ENCODE results near the gene EIF4EBP2.
A peak's percentile ranks its signal among the peaks of the same experiment; 100 is the strongest.

The EIF4EBP2 gene, protein sequence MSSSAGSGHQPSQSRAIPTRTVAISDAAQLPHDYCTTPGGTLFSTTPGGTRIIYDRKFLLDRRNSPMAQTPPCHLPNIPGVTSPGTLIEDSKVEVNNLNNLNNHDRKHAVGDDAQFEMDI

DNA sequence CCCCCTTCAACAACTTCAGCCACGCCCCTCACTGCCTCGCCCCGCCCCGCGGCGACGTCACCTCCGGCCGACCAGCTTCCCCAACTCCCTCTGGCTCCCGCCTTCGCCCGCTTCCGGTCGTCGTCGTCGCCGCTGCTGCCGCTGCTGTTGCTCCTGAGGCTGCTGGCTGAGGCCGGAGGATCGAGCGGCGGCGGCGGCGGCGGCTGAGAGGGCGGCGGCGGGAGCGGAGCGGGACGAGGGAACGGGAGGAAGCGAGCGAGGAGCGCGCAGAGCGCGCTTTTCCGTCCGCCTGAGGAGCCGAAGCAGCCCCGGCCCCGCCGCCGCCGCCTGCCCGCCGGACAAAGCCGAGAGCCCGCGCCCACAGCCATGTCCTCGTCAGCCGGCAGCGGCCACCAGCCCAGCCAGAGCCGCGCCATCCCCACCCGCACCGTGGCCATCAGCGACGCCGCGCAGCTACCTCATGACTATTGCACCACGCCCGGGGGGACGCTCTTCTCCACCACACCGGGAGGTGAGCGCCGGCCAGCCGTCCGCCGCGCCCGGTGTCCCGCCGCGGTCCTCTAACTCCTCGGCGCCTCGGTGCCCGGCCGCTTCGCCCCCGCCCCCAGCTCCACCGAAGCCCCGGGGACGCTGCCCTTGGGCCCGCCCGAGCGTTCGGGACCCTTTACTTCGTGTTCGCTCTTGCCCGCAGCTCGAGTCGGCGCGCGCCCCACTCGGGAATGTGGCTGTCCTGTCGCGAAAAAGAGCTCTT, at the start of gene EIF4EBP2:
Gene EIF4EBP2, plus strand, starts transcription at position 110 of the 751 bp plus-strand sequence. Its CDS starts 257 bp downstream, at position 367.
- DNase-seq, result peak; percentile 81

DNA sequence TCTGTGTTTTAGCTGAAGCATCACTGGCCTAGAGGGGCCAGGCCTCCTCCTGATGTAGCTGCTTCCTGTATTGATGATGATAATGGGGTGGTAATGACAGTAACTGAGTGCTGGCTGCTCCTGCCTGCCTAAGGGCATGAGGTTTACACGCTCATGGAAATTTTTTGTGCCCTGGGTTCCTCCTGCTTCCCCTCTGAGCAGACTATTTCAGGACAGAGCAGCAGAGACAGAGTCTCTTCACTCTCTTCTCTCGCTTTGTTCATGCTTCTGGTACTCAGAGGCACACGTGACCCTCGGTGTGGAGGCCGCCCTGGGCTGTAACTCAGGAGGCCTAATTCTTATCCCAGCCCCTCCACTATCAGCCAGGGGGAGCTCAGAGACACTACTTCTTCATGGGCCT, 49.4 kb upstream of the EIF4EBP2 start:
- DNase-seq, result no peak

DNA sequence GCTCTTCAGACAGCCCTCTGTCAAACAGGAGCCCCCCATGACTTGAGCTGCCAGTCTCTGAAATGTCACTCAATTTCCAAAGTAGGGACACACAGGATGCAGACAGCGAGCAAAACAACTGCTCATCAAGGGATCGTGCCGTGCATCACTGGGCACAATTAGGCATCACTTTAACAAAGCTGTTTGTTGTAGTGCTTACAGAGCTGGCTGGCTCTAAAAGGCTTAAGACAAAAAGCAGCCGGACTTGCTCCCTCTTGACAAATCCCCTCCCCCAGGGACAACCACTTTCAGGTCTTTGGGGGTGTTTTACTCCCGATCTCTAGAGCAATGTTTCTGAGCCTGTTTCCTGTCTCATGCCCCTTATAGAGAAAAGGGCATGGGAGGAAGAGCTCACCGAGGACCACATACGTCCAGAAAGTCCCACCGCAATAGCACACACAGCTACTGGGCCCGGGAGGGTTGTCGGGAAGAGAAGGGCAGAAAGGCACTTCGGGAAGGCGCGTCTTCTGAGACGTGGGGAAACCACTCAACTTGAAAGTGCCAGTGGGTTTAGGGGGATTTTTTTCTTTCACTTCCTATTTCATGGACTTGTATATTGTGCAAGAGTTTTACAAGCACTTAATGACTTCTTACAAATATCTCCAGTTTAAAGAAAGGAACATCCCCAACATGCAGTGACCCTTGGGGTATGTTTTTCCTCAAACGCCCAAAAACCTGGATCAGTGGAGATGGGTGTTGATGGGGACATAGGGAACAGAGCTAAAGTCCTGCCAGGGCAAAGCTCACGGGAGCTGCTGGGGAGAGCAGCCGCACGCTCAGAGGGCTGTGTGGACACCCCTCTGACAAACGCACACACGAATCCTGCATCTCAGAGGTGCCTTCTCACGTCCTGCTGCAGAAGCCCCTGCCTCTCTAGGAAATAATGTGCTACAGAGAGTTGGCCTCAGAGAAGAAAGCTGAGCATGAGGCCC, 48.6 kb upstream of the EIF4EBP2 start:
- DNase-seq, result no peak

DNA sequence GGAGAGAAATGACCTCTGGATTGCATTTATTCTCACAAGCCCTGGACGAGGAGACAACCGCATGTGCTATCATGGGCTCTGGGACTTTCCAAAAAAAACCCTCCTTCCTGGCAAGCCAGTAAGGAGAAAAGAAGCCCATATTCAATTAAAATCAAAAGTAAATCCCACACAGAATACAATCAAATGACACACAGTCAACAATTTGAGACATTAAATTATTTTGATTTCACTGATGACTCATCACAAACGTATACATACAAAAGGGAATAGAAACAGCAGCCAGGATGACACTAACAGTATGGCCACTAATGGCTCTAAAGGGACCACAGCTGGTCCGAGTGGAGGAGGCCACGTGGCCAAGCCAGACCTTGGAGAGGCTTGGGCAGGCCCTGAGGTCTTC, 46.4 kb upstream of the EIF4EBP2 start:
- no peak for DNase-seq

DNA sequence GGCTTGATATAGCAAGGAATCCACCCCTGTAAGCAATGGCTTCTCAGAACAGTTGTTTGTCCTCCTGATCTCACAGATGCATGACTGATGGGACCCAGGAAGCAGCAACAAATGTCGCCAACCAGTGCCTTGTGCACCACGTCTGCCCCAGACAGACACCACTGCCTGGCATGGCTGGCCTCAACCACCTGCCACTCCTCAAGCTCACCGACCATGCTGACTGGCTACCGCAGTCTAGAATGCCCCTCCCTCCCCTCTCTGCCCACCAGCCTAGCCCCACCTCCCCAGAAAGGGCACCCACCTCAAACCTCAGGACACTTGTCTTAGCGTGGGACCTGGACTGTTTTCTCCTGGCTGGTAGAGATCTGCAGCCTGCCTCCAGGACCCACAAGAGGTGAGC, 45.5 kb upstream of the EIF4EBP2 start:
- no peak for DNase-seq

DNA sequence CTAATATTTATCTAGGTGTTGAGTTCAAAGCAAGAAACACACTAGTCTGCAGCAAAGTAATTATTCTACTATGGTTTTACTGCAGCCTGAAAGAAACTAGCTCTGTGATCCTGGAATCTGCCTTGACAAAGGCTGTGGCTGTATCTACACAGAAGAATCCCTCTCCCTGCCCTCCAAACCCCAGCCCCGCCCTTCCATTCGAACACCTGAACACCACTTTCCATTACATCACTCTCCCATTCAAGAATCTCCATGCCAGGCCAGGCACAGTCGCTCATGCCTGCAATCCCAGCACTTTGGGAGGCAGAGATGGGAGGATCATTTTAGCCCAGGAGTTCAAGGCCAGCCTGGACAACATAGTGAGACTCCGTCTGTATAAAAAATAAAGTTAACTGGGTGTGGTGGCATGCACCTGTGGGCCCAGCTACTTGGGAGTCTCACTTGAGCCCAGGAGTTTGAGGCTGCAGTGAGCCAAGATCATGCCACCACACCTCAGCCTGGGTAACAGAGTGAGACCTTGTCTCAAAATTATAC, 44.9 kb upstream of the EIF4EBP2 start:
- DNase-seq, result no peak

DNA sequence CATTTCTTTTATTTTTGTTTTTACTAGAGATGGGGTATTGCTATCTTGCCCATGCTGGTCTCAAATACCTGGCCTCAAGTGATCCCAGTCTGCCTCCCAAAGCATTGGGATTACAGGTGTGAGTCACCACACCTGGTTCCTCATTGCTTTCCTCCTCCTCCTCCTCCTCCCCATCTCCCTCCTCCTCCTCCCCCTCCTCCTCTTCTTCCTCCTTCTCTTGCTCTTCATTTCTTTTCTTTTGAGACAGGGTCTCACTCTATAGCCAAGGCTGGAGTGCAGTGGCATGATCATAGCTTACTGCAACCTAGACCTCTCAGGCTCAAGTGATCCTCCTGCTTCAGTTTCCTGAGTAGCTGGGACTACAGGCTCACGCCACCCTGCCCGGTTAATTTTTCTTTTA, 43.7 kb upstream of the EIF4EBP2 start:
- DNase-seq, result no peak

DNA sequence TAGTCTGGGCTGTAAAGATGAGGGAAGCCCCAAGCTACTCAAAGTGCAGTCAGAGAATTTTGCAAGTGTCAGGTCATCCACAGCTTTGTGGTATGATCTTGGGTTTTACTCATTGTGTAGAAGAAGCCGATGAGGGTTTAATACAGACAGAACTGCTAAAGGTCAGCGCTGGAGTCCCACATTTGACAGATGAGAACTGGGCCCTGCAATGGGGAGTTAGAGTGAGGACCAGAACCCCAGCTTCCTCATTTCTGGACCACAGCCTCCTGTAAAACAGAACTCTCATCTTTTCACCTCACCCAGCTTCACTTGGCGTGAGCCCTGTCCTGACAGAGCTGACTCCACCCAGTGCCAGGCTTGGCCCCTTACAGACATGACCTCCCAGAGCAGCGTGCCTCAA, 41.6 kb upstream of the EIF4EBP2 start:
- no peak for DNase-seq

DNA sequence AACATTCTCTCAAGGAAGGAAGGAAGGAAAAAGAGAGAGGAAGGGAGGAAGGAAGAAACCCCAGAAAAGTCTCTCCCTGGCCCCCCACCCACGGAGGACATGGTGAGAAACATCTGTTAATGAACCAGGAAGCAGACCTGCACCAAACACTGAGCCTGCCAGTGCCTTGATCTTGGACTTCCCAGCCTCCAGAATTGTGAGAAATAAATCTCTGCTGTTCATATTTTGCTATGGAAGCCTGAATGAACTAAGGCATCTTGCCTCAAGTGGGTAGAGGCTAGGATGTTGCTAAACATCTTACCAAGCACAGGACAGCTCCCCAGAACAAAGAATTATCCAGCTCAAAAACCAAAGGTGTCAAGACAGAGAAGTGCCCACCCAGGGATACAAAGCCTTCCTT, 40.7 kb upstream of the EIF4EBP2 start:
- no peak for DNase-seq

DNA sequence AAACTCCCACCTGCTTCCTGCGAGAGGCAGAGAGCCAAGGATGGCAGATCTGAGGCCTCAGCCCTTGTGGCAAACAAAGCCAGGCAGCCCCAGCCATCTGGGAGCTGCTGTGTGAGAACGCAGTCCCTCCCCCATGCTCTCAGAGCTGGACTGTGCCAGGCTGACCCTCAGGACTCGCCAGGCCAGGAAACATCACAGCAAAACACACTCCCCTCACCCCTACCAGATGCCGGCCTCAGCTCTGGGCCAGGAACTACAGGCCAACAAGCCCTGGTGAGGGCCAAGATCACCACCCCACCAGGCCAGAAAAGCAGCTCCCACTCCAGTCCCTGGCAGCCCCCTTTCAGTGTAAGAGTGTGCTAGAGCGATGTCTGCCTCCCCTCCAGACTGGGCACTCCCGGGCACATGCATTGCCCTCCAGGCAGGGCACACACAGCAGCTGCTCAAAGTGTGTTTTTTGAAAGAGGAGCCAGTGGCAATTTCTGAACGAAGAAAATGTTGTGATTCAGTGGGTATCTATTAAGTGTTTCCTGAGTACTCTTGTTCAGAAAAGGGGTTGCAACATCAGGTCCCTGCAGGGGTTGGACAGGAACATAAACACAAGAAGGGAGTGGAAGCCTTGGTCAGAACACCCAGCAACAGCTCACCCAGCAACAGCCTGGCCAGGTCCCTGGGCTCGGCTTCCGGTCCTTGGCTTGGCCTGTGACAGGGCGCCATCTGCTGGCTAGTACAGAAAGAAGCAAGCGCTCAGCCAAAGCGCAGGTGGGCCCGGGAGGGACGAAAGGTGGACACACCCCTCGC, 39.8 kb upstream of the EIF4EBP2 start:
- DNase-seq, result peak; percentile 75

DNA sequence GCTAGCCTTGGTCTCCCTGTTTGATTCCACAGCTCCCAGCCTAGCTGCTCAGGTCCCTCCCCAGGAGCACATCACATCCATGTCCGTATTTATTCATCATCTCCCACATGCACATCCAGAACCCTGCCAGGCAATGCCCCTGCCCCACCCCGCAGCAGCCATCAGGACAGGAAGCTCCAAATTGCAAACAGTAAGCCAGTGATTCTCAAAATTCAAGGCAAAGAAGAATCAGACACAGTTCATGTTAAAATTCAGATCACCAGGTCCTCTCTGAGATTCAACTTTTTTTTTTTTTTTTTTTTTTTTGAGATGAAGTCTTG, 39.2 kb upstream of the EIF4EBP2 start:
- DNase-seq, result no peak

DNA sequence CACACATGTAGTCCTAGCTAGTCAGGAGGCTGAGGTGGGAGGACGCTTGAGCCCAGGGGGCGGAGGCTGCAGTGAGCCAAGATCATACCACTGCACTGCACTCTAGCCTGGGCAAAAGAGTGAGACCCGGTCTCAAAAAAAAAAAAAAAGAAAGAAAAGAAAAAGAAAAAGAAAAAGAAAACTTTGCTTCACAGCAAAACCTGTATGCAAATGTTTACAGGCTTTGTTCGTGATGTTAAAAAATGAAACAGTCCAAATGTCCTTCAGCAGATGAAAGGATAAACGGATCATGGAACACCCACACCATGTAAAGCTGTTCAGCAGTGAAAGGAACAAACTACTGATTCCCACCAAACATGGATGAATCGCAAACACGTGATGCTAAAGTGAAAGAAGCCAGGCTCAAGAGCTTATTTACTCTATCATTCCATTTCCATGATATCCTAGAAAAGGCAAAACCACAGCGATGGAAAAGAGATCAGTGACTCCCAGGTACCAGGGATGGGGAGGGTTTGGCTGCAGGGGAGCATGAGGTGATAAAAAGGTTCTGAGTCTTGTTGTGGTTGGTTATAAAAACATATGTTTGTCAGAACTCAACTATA, 36.6 kb upstream of the EIF4EBP2 start:
- no peak for DNase-seq

DNA sequence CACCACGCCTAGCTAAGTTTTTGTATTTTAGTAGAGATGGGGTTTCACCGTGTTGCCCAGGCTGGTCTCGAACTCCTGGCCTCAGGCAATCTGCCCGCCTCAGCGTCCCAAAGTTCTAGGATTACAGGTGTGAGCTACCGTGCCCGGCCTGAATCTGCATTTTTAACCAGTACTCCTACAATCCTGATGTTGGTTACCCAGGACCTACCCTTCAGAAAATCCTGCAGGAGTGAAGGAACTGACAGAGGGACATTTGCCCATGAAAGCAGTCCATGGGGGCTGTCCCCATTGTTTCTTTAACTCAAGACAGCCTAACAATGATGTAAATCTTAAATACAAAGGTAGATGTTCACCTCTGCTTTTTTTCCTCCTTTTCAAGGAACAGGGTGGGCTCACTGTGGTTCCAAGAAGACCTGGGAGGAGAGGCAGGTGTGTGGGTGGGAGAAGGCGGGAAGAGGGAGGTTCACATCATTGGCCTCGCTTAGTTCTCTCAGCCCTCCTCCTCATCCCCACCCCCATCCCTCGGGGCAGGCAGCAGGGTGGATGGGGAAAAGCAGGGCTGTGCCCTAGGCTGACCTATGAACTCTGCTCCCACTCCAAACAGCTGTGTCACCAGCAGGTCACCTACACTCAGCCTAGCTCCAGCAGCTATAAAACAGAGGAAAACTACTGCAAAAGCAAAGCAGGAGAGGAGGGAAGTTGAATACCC, 35.0 kb upstream of the EIF4EBP2 start:
- DNase-seq, result no peak

DNA sequence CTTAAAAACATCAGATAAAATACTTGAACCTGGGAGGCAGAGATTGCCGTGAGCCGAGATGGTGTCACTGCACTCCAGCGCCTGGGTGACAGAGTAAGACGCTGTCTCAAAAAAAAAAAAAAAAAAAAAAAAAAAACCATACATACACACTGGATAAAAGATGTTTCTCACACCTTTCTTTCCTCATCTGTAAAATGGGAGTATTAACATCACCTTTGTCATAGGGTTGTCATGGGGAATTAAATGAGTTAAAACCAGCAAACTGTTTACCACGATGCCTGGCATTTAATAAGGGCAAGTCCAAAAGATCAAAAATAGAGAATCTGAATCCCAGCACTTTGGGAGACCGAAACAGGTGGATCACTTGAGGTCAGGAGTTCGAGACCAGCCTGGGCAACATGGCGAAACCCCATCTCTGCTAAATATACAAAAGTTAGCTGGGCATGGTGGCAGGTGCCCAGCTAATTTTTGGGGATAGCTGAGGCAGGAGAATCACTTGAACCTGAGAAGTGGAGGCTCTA, 34.4 kb upstream of the EIF4EBP2 start:
- no peak for DNase-seq

DNA sequence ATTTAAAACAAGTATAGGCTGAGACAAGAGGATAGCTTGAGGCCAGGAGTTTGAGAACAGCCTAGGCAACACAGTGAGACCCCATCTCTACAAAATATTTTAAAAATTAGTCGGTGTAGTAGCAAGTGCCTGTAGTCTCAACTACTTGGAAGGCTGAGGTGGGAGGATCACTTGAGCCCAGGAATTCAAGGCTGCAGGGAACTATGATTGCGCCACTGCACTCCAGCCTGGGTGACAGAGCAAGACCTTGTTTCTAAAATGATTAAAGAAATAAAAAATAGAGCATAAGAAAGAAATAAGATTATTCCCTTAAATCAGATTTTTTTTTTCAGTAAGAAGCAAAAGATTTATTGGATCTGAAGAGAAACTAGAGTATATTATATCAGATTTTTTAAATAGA, 33.2 kb upstream of the EIF4EBP2 start:
- no peak for DNase-seq

DNA sequence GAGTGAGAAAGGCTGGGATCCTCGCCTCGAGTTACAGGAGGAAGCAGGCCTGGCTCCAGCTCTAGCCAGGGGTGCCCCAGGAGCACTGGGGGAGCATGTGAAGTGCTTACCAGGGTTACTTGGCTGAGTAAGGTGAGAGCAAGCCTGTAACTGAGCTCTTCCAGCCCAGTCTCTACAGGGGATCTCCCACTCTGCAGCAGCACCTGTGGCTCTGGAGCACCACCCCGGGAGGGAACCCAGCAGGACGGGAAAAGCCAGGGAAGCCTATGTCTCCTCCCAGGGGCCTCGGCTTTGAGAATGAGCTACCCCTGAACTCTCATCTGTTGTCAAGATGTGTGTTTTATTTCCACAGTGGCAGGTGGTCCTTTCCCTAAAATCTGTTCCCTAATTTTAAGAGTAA, 32.1 kb upstream of the EIF4EBP2 start:
- no peak for DNase-seq

DNA sequence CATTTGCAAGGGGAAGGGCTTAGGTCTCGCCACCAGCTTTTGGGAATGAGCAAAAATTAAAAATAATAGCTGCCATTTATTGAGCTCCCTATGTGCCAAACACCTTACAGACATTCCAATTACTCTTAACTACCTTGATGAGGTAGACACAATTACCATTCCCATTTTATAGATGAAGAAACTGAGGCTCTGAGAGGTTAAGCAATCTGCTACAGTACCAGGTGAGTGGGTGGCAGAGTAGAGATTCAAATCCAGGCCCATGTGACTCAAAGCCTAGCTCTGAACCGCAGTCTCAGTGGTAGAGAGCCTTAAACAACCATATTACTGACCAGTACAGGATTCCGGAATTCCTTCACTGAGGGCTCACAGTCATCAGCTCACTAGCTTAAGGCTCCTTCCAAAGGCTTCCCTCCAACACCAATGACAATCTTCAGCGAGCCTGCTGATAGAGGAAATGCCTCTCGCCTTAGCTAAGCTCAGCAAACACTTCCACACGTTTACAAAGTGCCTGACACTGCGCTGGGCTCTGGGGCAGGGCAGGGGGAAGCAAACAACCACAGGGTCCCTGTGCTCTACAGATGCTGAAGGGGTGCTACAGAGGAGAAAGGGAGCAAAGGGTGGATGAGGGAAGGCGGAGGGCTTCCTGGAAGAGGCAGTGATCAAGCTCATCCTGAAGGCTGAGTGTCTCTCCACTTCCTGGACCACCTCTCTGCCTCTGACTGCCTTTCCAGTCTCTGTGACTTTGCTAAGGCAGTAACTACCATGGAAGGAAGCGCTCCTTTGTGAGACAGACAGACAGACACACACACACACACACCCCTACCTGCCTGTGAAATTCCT, 28.9 kb upstream of the EIF4EBP2 start:
- no peak for DNase-seq

DNA sequence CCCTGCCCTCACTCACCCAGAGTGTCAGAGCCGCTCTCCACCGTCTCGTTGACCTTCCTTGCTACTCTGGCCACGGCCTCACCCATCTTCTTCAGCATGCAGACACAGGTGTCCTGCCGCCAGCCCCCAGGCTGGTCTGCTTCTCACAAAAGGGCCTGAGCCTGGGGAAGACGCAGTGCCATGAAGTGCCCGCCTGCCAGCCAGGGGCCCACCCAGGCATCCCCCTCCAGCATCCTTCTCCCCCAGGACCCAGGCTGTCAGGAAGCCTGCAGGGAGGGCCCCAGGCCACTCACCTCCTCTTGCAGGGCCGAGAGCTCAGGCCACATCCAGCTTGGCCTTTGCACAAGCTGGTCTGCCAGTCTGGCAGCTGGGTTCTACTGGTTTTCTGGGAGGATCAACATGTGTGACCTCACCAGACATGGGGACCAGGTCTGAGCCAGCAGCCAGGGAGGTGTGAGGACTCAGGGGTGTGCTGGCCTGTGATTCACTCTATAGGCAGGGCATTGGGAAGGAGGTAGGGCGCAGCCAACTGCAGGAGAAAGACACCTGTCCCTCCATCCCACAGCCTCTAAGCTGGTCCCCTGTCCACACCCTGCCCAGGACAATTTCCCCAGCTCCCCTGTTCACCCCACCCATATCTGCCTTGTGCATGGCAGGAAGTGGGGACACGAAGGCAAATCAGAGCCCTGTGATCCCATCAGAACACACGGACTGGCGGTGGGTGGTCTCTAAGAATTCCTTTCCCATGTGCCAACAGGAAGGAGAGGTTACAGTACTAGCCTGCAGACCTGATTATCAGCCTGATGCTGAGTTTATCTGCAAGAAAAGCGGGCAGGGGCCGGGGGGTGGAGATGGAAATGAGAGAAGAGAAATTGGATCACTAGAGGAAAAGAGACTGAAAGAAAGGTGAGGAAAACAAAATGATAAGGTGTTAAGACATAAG, 27.2 kb upstream of the EIF4EBP2 start:
- no peak for DNase-seq

DNA sequence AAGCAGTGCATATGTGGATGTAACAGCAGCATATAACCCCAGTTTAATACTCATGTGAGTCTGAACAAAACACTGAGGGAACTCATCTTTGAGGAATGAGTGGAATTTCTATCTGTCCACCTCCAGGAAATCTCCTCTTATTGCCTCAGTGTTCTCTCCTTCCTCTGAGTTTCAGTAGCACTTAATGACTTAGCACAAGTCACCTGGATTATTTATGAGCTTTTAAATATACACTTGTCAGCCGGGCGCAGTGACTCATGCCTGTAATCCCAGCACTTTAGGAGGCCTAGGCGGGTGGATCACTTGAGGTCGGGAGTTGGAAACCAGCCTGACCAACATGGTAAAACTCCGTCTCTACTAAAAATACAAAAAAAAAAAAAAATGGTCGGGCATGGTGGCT, 25.8 kb upstream of the EIF4EBP2 start:
- DNase-seq, result no peak
